Vagina (tissue), 2 donors: ENCODE data around the gene MTCH1.

Experiments used
- CTCF ChIP-seq, 3 experiments: fragments of 450-650 bp in 2 of 3; fragments of 200-600 bp in 1 of 3; sonication (generic) in 1 of 3; IDR thresholded peaks; one replicate each; pipeline ENCODE4 v1.5.1; 2017 to 2019; ENCODE audit warnings: antibody characterized with exemption in 3 of 3, mild to moderate bottlenecking in 2 of 3, moderate library complexity in 2 of 3
- POLR2A ChIP-seq, 2 donors: fragments of 450-650 bp; IDR thresholded peaks; one replicate each; pipeline ENCODE4 v1.6.1; 2017; ENCODE audit warnings: antibody characterized with exemption in 2 of 2, mild to moderate bottlenecking in 2 of 2, moderate library complexity in 2 of 2

- no peak for TF ChIP-seq CTCF (IDR thresholded peaks at IDR 0.05)
- TF ChIP-seq POLR2A (IDR thresholded peaks at IDR 0.05) = no peak
Measured at GRCh38 chr6:37027036-37027720, 41.2 kb upstream of the MTCH1 start.
